Activated CD4-positive, alpha-beta T cell treated with anti-CD3 and anti-CD28 coated beads for 4 hours (primary cell): Measurements from ENCODE around the gene PRTFDC1.
A peak's percentile ranks its signal among the peaks of the same experiment; 100 is the strongest.

Experiments used
- DNase-seq, 2 donors: peaks; one replicate each; pipeline ENCODE4 v3.0.0-alpha.2; 2020

Gene PRTFDC1

GRCh38 chr10:24834869-24835268, 117.5 kb downstream of the PRTFDC1 start:
- no peak for DNase-seq

- no peak for DNase-seq
Measured at GRCh38 chr10:24826009-24826408, 126.4 kb downstream of the PRTFDC1 start.

- no peak for DNase-seq
Measured at GRCh38 chr10:24825551-24825950, 126.9 kb downstream of the PRTFDC1 start.

- DNase-seq = no peak
Measured at GRCh38 chr10:24824536-24824935, 127.9 kb downstream of the PRTFDC1 start.

- DNase-seq = no peak
Measured at GRCh38 chr10:24824124-24824523, 128.3 kb downstream of the PRTFDC1 start.

- DNase-seq = peak; percentile 5 to 10
Measured at GRCh38 chr10:24822590-24822989, 129.8 kb downstream of the PRTFDC1 start.

- DNase-seq = no peak
Measured at GRCh38 chr10:24821986-24822385, 130.4 kb downstream of the PRTFDC1 start.

- no peak for DNase-seq
Measured at GRCh38 chr10:24816868-24817396, 135.5 kb downstream of the PRTFDC1 start.

GRCh38 chr10:24814568-24815313, 137.7 kb downstream of the PRTFDC1 start:
- no peak for DNase-seq

- no peak for DNase-seq
Measured at GRCh38 chr10:24813856-24814255, 138.6 kb downstream of the PRTFDC1 start.

GRCh38 chr10:24806262-24806661, 146.1 kb downstream of the PRTFDC1 start:
- DNase-seq = no peak

- no peak for DNase-seq
Measured at GRCh38 chr10:24804956-24805355, 147.4 kb downstream of the PRTFDC1 start.

- DNase-seq = no peak
Measured at GRCh38 chr10:24804392-24804791, 148.0 kb downstream of the PRTFDC1 start.

GRCh38 chr10:24802378-24802777, 150.0 kb downstream of the PRTFDC1 start:
- DNase-seq = no peak

- DNase-seq = no peak
Measured at GRCh38 chr10:24800861-24801260, 151.5 kb downstream of the PRTFDC1 start.
